ENCODE data around the gene NCKAP5L.

NCKAP5L gene

GRCh38 chr12:49800421-49801140 is 27.6 kb downstream of the NCKAP5L start:
- DNase-seq (ENCODE audit: low read depth in 3 of 3, low spot score in 1 of 3), result no peak

DNA sequence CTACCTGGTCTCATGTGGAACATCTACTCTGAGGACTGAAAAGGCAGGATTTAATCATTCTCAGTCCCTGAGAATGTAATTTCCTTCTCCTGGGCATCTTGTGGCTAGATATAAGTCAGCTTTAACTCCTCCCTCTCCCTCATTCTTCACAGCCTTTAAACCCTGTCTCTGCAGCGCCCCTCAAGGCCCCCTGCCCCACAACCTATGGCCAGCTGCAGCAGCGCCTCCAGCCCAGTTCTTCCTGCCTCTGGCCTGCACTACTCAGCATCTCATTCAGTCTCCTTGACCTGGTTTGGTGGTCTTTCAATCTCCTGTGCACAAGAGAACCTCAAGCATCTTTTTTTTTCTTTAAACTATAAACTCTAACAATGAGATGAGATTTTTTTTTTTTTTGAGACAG is 29.3 kb downstream of the NCKAP5L start:
- DNase-seq (ENCODE audit: low read depth in 3 of 3, low spot score in 1 of 3), result no peak

DNA sequence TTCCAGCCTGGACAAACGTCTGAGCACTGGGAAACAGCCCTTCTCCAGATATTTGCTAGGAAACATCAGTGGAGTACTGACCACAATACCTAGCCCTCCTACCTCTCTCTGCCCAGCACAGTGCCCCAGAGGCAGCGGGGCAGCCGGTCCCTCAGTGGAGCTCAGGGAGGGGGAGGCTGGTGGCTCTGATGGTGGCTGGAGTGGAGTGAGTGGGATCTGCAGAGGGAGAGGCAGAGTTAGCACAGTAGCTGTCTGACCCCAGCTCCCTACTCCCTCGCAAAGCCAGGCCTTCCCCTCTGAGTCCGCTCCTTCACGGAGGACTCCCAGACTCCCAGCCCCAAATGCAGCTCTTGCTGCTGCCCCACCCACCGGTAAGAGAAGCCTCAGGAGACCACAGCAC is 30.0 kb downstream of the NCKAP5L start:
- DNase-seq (ENCODE audit: low read depth in 3 of 3, low spot score in 1 of 3), result no peak

GRCh38 chr12:49797449-49797776 is 30.8 kb downstream of the NCKAP5L start:
- DNase-seq (ENCODE audit: low read depth in 3 of 3, low spot score in 1 of 3), result no peak

DNA sequence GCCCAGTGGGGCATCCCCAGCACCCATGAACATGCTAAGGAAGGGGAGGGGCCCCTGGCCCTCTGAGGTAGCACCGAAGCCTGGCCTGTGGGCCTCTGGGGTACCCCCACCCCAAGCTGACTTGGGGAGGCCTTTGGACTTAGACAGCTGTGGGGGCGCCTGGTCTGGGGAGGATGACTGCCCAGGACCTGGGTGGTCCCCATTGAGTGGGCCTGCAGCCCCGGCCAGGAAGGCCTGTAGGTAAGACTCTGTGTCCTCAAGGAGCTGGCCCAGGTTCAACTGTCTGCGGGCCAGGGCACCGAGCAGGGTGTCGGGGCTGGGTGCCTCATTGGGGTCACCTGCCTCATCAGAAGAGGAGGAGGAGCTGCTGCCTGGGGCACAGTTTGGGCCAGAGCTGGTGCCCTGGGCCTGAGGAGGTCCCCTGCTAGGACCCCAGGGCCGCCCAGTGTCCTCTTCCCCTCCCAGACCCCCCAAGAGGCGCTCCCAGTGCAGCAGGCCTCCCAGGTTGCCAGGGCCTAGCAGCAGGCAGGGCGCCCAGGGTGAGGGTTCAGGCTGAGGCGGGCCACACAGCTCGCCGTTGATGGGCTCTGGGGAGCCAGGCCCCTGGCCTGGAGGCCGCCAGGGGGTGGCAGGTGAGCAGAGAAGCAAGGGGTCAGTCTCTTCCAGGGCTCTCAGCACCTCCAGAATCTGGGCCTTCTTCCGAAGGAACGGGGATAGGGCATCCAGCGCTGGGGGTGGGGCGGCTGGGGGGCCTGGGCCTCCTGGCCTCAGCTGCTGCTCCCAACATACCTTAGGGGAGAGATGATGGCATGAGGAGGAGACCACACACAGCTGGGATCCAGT is 31.4 kb downstream of the NCKAP5L start:
- DNase-seq (ENCODE audit: low read depth in 3 of 3, low spot score in 1 of 3), result no peak

GRCh38 chr12:49796155-49796554 is 32.1 kb downstream of the NCKAP5L start:
- DNase-seq (ENCODE audit: low read depth in 3 of 3, low spot score in 1 of 3), result no peak

GRCh38 chr12:49795654-49796105 is 32.5 kb downstream of the NCKAP5L start:
- DNase-seq (ENCODE audit: low read depth in 3 of 3, low spot score in 1 of 3), result no peak

GRCh38 chr12:49794811-49795653 is 33.2 kb downstream of the NCKAP5L start:
- no peak for DNase-seq (ENCODE audit: low read depth in 3 of 3, low spot score in 1 of 3)

DNA sequence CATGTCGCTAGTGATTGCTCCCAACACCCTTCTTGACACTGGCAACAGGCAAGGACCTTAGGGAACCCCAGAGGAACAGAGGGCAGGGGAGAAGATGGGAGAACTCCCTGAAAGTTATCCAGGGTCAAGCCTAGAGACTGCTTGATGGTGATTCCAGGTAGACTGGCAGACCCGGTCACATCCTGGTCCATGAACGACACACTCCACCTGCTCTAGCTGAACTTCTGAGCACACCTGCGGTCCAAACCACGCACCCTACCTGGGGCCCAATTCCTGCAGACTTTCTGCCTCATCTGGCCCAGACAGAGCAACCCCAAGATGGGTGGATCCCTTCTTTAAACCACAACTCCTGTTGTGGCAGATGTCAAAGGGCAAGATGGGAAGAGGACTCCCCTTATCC is 34.2 kb downstream of the NCKAP5L start:
- no peak for DNase-seq (ENCODE audit: low read depth in 3 of 3, low spot score in 1 of 3)

- no peak for DNase-seq (ENCODE audit: low read depth in 3 of 3, low spot score in 1 of 3)
Measured at GRCh38 chr12:49793620-49794019, 34.6 kb downstream of the NCKAP5L start.

GRCh38 chr12:49792976-49793580 is 35.1 kb downstream of the NCKAP5L start:
- no peak for DNase-seq (ENCODE audit: low read depth in 3 of 3, low spot score in 1 of 3)

DNA sequence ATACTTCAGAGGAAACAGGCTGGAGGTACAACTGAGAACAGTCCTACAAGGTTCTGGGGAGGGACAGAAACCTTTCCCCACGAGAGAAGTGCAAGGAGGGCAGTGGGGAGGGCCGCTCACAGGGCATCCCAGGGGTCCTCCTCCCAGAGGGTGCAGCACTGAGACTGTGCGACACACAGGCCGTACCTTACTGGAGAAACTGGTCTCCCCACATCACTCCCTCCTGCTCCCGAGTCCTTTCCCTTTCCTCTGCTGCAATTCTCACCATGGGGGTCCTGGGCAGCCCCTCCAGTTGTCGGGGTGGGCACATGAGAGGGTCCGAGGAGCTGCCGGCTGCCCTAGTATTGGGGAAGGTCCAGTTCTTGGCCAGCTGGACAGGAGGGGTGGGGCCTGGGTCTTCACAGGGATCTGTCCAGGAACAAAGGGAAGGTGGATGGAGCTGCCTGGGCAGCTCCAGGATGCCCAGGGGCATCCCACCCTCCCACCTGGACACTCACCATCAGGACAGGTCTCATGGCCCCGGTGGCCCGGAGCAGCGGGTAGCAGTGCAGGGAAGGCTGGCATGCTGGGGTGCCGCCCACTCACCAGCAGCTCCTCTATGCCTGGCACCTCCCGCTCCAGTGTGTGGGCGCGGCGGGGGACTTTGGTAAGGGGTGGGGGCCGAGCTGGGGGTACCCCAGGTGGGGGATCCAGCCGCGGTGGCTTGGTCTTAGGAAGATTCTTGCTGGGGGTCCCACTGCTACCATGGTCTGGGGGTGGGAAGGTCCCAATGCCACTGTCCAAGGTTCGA is 35.8 kb downstream of the NCKAP5L start:
- DNase-seq (ENCODE audit: low read depth in 3 of 3, low spot score in 1 of 3), result no peak

- DNase-seq (ENCODE audit: low read depth in 3 of 3, low spot score in 1 of 3), result no peak
Measured at GRCh38 chr12:49791700-49792099, 36.5 kb downstream of the NCKAP5L start.

GRCh38 chr12:49790741-49791555 is 37.3 kb downstream of the NCKAP5L start:
- no peak for DNase-seq (ENCODE audit: low read depth in 3 of 3, low spot score in 1 of 3)

DNA sequence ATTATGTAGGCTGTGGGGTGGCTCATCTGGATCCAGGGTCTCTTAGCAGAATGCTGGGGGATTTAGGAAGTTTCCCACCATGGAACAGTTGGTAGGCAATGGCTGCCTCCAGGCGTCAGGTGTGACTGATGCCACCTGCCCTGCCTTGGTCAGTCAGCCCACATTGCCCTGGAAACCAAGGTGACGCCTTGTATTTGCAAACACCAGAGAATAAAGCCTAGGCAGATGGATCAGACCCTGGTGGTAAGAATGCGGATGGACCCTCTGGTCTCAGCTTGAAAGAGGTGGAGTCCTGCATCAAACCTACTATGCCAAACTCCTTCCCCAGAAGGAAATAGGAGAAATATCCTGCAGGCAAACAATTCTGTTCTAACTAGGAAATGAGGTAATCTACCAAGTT is 38.2 kb downstream of the NCKAP5L start:
- DNase-seq (ENCODE audit: low read depth in 3 of 3, low spot score in 1 of 3), result no peak

GRCh38 chr12:49787672-49788071 is 40.5 kb downstream of the NCKAP5L start:
- no peak for DNase-seq (ENCODE audit: low read depth in 3 of 3, low spot score in 1 of 3)

- DNase-seq (ENCODE audit: low read depth in 3 of 3, low spot score in 1 of 3), result no peak
Measured at GRCh38 chr12:49784756-49785409, 43.3 kb downstream of the NCKAP5L start.

GRCh38 chr12:49783917-49784676 is 44.1 kb downstream of the NCKAP5L start:
- DNase-seq (ENCODE audit: low read depth in 3 of 3, low spot score in 1 of 3), result no peak

Data from stimulated activated CD4-positive, alpha-beta T cell treated with anti-CD3 and anti-CD28 coated beads, TNF-alpha, amount 100 ng/mL, for 1 hour (primary cell).